ENCODE data around the gene FCHSD2. TPM values are rescaled to one million over a fixed set of nuclear protein-coding genes. Genes with fewer than 3 reads are reported as not detected.

FCHSD2 gene
- total and polyA plus RNA-seq, 2 donors (not counting 3 experiments of a cell fraction or from before 2014, with no cell fraction given) = 20.8 to 56.9 TPM

GRCh38 chr11:72805216-72805615 lies 336.9 kb downstream of the FCHSD2 start:
- ChIA-PET POLR2A (no interaction called here), CTCF (no interaction called here)
- TF ChIP-seq POLR2AphosphoS5 (IDR thresholded peaks at IDR 0.05; ENCODE audit: insufficient read depth, low read depth, low read length) (no peak), POLR2A (IDR thresholded peaks at IDR 0.05; ENCODE audit: low read depth, low read length) (no peak), CTCF (IDR thresholded peaks at IDR 0.05; ENCODE audit: extremely low read depth in 1 of 2, insufficient read depth in 1 of 2, low read depth in 1 of 2, low read length in 2 of 2) (no peak), GATA2 (IDR thresholded peaks at IDR 0.05; ENCODE audit: insufficient read depth, insufficient read length, low read depth, low read length) (no peak), EZH2 (IDR thresholded peaks at IDR 0.05; ENCODE audit: borderline replicate concordance, low read depth, low read length, severe bottlenecking) (no peak)

GRCh38 chr11:72802822-72803221 lies 339.3 kb downstream of the FCHSD2 start:
- no peaks in the 10 kb centered on the region for H3K9me3 ChIP-seq (replicated peaks; ENCODE audit: control insufficient read depth, insufficient read depth, low read length)
- dilution Hi-C loops (cut with MboI; ENCODE audit: extremely low pct_ligation_motif_present, low sequenced_read_pairs) = no loop called here
- no peak overlapping the region for H3K9ac ChIP-seq (replicated peaks; ENCODE audit: extremely low read depth, insufficient read depth, low read length)
- H2AFZ ChIP-seq (ENCODE audit: low read depth, low read length) = no peak overlapping the region
- no peak for TF ChIP-seq GATA2 (IDR thresholded peaks at IDR 0.05; ENCODE audit: insufficient read depth, insufficient read length, low read depth, low read length)
- TF ChIP-seq EZH2 (IDR thresholded peaks at IDR 0.05; ENCODE audit: borderline replicate concordance, low read depth, low read length, severe bottlenecking) = no peak
- no peak for TF ChIP-seq MAX (IDR thresholded peaks at IDR 0.05; ENCODE audit: insufficient read depth, insufficient read length)
- no peak for TF ChIP-seq POLR2A (IDR thresholded peaks at IDR 0.05; ENCODE audit: low read depth, low read length)
- no peak for TF ChIP-seq FOS (IDR thresholded peaks at IDR 0.05; ENCODE audit: borderline replicate concordance, insufficient read depth, low read length)
- no peak for TF ChIP-seq MYC (IDR thresholded peaks at IDR 0.05; ENCODE audit: low read depth, low read length)
- no peak for TF ChIP-seq JUN (IDR thresholded peaks at IDR 0.05; ENCODE audit: borderline replicate concordance, insufficient read depth, insufficient read length, low read depth)
- no peak for TF ChIP-seq CTCF (IDR thresholded peaks at IDR 0.05; ENCODE audit: extremely low read depth in 1 of 2, insufficient read depth in 1 of 2, low read depth in 1 of 2, low read length in 2 of 2)
- FAIRE-seq = no peak
- no peaks in the 10 kb centered on the region for H4K20me1 ChIP-seq (replicated peaks; ENCODE audit: control insufficient read depth, extremely low read depth, insufficient read depth, low read length)
- intact Hi-C loops (cut with micrococcal nuclease) = no loop called here
- no peaks in the 10 kb centered on the region for H3K4me1 ChIP-seq (ENCODE audit: control insufficient read depth, extremely low read depth, insufficient read depth, low read length)
- no peak for DNase-seq (ENCODE audit: low read depth, low spot score)
- H3K4me2 ChIP-seq (ENCODE audit: insufficient read depth, low read length) = no peak overlapping the region
- H3K27me3 ChIP-seq (ENCODE audit: control insufficient read depth in 2 of 2, insufficient read depth in 2 of 2, low read length in 2 of 2) = no peaks in the 10 kb centered on the region
- no peaks in the 10 kb centered on the region for H3K79me2 ChIP-seq (ENCODE audit: control insufficient read depth, insufficient read depth, low read length)
- ChIA-PET POLR2A (no interaction called here), CTCF (interaction anchor here (0.8 to 1.9 kb wide), 4 partner anchors 8 to 78 kb away, joined by 3 to 6 read pairs (median 4); partner anchors contain the start of gene STARD10)
- no peaks in the 10 kb centered on the region for H3K36me3 ChIP-seq (ENCODE audit: control insufficient read depth in 2 of 2, extremely low read depth in 1 of 2, insufficient read depth in 2 of 2, low read length in 2 of 2)
- H3K4me3 ChIP-seq (replicated peaks in 1 of 3; ENCODE audit: insufficient read depth in 1 of 3, low read depth in 1 of 3, low read length in 3 of 3) = no peak overlapping the region
- no TSS peak for BruUV-seq (replicated peaks)
- H3K27ac ChIP-seq (ENCODE audit: insufficient read depth, low read depth, low read length) = no peak overlapping the region
- H3K9me1 ChIP-seq (replicated peaks; ENCODE audit: control insufficient read depth, extremely low read depth, insufficient read depth, low read length) = no peaks in the 10 kb centered on the region

More at GRCh38 chr11:72805216-72805615, 336.9 kb downstream of the FCHSD2 start:
- DNase-seq (ENCODE audit: low read depth, low spot score) = no peak
- no peaks in the 10 kb centered on the region for H4K20me1 ChIP-seq (replicated peaks; ENCODE audit: control insufficient read depth, extremely low read depth, insufficient read depth, low read length)
- dilution Hi-C loops (cut with MboI; ENCODE audit: extremely low pct_ligation_motif_present, low sequenced_read_pairs) (no loop called here), intact Hi-C loops (cut with micrococcal nuclease) (no loop called here)
- H3K79me2 ChIP-seq (ENCODE audit: control insufficient read depth, insufficient read depth, low read length) = no peaks in the 10 kb centered on the region
- H3K36me3 ChIP-seq (ENCODE audit: control insufficient read depth in 2 of 2, extremely low read depth in 1 of 2, insufficient read depth in 2 of 2, low read length in 2 of 2) = peaks cover 0 to 4% of the 10 kb centered on the region in 2 experiments
- H2AFZ ChIP-seq (ENCODE audit: low read depth, low read length) = no peak overlapping the region
- no peak overlapping the region for H3K4me3 ChIP-seq (replicated peaks in 1 of 3; ENCODE audit: insufficient read depth in 1 of 3, low read depth in 1 of 3, low read length in 3 of 3)
- FAIRE-seq = no peak
- no peaks in the 10 kb centered on the region for H3K4me1 ChIP-seq (ENCODE audit: control insufficient read depth, extremely low read depth, insufficient read depth, low read length)
- no peaks in the 10 kb centered on the region for H3K9me1 ChIP-seq (replicated peaks; ENCODE audit: control insufficient read depth, extremely low read depth, insufficient read depth, low read length)
- H3K27ac ChIP-seq (ENCODE audit: insufficient read depth, low read depth, low read length) = no peak overlapping the region
- no peak overlapping the region for H3K4me2 ChIP-seq (ENCODE audit: insufficient read depth, low read length)
- H3K9ac ChIP-seq (replicated peaks; ENCODE audit: extremely low read depth, insufficient read depth, low read length) = no peak overlapping the region
- H3K27me3 ChIP-seq (ENCODE audit: control insufficient read depth in 2 of 2, insufficient read depth in 2 of 2, low read length in 2 of 2) = no peaks in the 10 kb centered on the region
- no peaks in the 10 kb centered on the region for H3K9me3 ChIP-seq (replicated peaks; ENCODE audit: control insufficient read depth, insufficient read depth, low read length)
- no TSS peak for BruUV-seq (replicated peaks)

Data from endothelial cell of umbilical vein (primary cell).